Hepatocyte (in vitro differentiated cells): ENCODE measurements around the gene S100PBP.

Experiments used
- CTCF ChIP-seq: fragments of 200-600 bp; sonication (generic); IDR thresholded peaks from 2 replicates; pipeline ENCODE4 v1.5.1; 2016; ENCODE audit warnings: antibody characterized with exemption, mild to moderate bottlenecking; ENCODE audit not compliant: poor library complexity
- EZH2 ChIP-seq: fragments of 200-600 bp; sonication (generic); IDR thresholded peaks from 2 replicates; pipeline ENCODE4 v1.6.1; 2016; ENCODE audit warnings: antibody characterized with exemption, mild to moderate bottlenecking, borderline replicate concordance
- EZH2phosphoT487 ChIP-seq: fragments of 200-600 bp; sonication (generic); IDR thresholded peaks from one replicate; pipeline ENCODE4 v1.6.1; 2018; ENCODE audit warnings: antibody characterized with exemption, mild to moderate bottlenecking, low read depth, moderate library complexity; ENCODE audit not compliant: unreplicated experiment, severe bottlenecking

- TF ChIP-seq CTCF (no peak), EZH2phosphoT487 (no peak), EZH2 (no peak)
Measured at GRCh38 chr1:32771561-32772280, 45.7 kb upstream of the S100PBP start.
